ENCODE measurements around the gene SMDT1.

- TF ChIP-seq CTCF (IDR thresholded peaks at IDR 0.05): no peak
- TF ChIP-seq EP300 (IDR thresholded peaks at IDR 0.05): no peak
- no peak for TF ChIP-seq POLR2A (IDR thresholded peaks at IDR 0.05; ENCODE audit: low read depth)
Measured at GRCh38 chr22:42062506-42063170, 16.9 kb upstream of the SMDT1 start.
